Prostate gland (tissue), 2 donors: Measurements from ENCODE around the gene ZFHX3.

ENCODE experiments used
- CTCF ChIP-seq, 4 experiments: fragments of 200-600 bp in 2 of 4; fragments of 450-650 bp in 2 of 4; sonication (generic) in 2 of 4; IDR thresholded peaks; 1 replicate in 3 of 4; 2 replicates in 1 of 4; pipeline ENCODE4 v1.5.1; 2016 to 2019; ENCODE audit warnings: antibody characterized with exemption in 4 of 4, mild to moderate bottlenecking in 2 of 4, moderate library complexity in 2 of 4
- POLR2A ChIP-seq: fragments of 450-650 bp; IDR thresholded peaks from one replicate; pipeline ENCODE4 v1.6.1; 2016; ENCODE audit warnings: antibody characterized with exemption, mild to moderate bottlenecking
- POLR2AphosphoS5 ChIP-seq: sonication (generic); formaldehyde crosslinking; IDR thresholded peaks from one replicate; pipeline ENCODE4 v1.6.1; 2017; ENCODE audit warnings: antibody characterized with exemption

GRCh38 chr16:72936408-72936807 is 111.5 kb downstream of the ZFHX3 start:
- no peak for TF ChIP-seq CTCF (IDR thresholded peaks at IDR 0.05)
- TF ChIP-seq POLR2A = no peak
- no peak for TF ChIP-seq POLR2AphosphoS5
